Activated naive CD8-positive, alpha-beta T cell treated with anti-CD3 and anti-CD28 coated beads, Interleukin-2, amount 50 U/mL, for 16 hours (primary cell): Measurements from ENCODE around the gene RGPD8.
"Not testable (repeated sequence)": the region's sequence is repeated elsewhere in the genome, so short reads cannot be mapped to it uniquely, and the experiment has no call there.

Experiments
- DNase-seq: peaks from one replicate; pipeline ENCODE4 v3.0.0-alpha.2; 2020; ENCODE audit warnings: low read depth, low spot score

The RGPD8 gene

GRCh38 chr2:112433480-112433879 is at the start of gene RGPD8:
Gene RGPD8, minus strand, starts transcription at chr2:112433645. Its CDS starts 192 bp downstream, at chr2:112433453.
- peak; percentile 68 for DNase-seq

GRCh38 chr2:112483042-112483473 is 49.6 kb upstream of the RGPD8 start:
- no peak for DNase-seq

GRCh38 chr2:112482309-112483041 is 49.0 kb upstream of the RGPD8 start:
- no peak for DNase-seq

- DNase-seq = peak; percentile 60
Measured at GRCh38 chr2:112481528-112482233, 48.2 kb upstream of the RGPD8 start, which contains the start of gene TTL. Gene TTL, plus strand, starts transcription at chr2:112482156. Its CDS starts 189 bp downstream, at chr2:112482345.

GRCh38 chr2:112481050-112481527 is 47.6 kb upstream of the RGPD8 start:
- DNase-seq = peak; percentile 62

- no peak for DNase-seq
Measured at GRCh38 chr2:112480530-112481049, 47.1 kb upstream of the RGPD8 start.

GRCh38 chr2:112476434-112476833 is 43.0 kb upstream of the RGPD8 start:
- DNase-seq = no peak

GRCh38 chr2:112474844-112475486 is 41.5 kb upstream of the RGPD8 start:
- no peak for DNase-seq

GRCh38 chr2:112472547-112473263 is 39.3 kb upstream of the RGPD8 start:
- no peak for DNase-seq

- no peak for DNase-seq
Measured at GRCh38 chr2:112465382-112465781, 31.9 kb upstream of the RGPD8 start.

GRCh38 chr2:112463256-112463655 is 29.8 kb upstream of the RGPD8 start:
- no peak for DNase-seq

GRCh38 chr2:112462178-112462577 is 28.7 kb upstream of the RGPD8 start:
- DNase-seq = no peak

GRCh38 chr2:112459372-112459771 is 25.9 kb upstream of the RGPD8 start:
- DNase-seq = no peak

GRCh38 chr2:112454586-112454985 is 21.1 kb upstream of the RGPD8 start:
- no peak for DNase-seq

- DNase-seq = no peak
Measured at GRCh38 chr2:112451317-112451716, 17.9 kb upstream of the RGPD8 start.

GRCh38 chr2:112449854-112450253 is 16.4 kb upstream of the RGPD8 start:
- DNase-seq = no peak

GRCh38 chr2:112444256-112444655 is 10.8 kb upstream of the RGPD8 start:
- not testable (repeated sequence) for DNase-seq

- not testable (repeated sequence) for DNase-seq
Measured at GRCh38 chr2:112438603-112439261, 5.3 kb upstream of the RGPD8 start.

GRCh38 chr2:112437405-112437831 is 4.0 kb upstream of the RGPD8 start:
- DNase-seq = not testable (repeated sequence)

- DNase-seq = not testable (repeated sequence)
Measured at GRCh38 chr2:112436993-112437392, 3.5 kb upstream of the RGPD8 start.
